GM19193 (cell line): ENCODE data around the gene ATP5ME.

ENCODE experiments used
- POLR2A ChIP-seq: IDR thresholded peaks from 4 replicates; pipeline ENCODE4 v1.6.1; 2011; ENCODE audit not compliant: insufficient read depth, insufficient read length; ENCODE audit errors: extremely low read depth

ATP5ME gene

DNA sequence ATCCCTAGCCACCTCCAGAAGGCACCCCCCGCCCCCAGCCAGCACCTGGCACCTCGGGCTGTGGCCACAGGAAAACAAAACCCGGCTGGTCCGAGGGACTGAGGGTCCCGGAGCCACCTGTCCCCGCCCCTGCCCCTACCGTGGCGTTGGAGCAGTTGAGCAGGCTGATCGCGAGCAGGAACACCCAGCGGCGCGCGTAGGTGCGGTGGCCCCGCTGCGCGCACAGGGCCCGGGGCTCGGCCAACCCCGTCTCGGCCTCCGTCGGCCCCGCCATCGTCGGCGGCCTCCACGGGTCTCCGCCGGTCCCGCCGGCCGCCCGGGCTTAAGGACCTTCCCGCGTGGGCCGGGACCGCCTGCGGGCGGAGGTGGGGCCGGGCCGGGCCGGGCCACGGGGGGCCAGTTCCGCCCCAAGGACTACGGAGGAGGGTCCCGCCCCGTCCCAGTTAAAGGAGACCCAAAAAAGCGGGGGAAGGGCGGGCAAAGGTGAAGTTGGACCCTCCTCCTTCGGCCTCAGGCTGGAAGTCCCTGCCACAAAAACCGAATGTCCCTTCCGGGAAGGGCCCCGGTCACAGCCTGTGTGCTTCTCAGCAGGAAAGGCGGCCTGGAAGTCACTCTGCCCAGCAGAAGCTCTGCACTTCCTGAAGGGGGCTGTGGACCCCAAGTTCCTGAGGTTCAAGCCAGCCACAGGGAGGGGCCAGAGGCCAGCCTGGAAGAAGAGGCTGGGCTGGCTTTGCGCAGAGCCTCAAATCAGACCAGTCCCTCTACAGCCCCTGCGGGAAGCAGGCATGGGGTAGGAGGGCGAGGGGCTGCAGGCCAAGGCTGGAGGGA lies 15.0 kb upstream of the ATP5ME start, which contains the start of gene SLC49A3:
Gene SLC49A3, minus strand, starts transcription at position 298 of the 828 bp plus-strand sequence. Its CDS starts 24 bp downstream, at position 274.
- TF ChIP-seq POLR2A: no peak

DNA sequence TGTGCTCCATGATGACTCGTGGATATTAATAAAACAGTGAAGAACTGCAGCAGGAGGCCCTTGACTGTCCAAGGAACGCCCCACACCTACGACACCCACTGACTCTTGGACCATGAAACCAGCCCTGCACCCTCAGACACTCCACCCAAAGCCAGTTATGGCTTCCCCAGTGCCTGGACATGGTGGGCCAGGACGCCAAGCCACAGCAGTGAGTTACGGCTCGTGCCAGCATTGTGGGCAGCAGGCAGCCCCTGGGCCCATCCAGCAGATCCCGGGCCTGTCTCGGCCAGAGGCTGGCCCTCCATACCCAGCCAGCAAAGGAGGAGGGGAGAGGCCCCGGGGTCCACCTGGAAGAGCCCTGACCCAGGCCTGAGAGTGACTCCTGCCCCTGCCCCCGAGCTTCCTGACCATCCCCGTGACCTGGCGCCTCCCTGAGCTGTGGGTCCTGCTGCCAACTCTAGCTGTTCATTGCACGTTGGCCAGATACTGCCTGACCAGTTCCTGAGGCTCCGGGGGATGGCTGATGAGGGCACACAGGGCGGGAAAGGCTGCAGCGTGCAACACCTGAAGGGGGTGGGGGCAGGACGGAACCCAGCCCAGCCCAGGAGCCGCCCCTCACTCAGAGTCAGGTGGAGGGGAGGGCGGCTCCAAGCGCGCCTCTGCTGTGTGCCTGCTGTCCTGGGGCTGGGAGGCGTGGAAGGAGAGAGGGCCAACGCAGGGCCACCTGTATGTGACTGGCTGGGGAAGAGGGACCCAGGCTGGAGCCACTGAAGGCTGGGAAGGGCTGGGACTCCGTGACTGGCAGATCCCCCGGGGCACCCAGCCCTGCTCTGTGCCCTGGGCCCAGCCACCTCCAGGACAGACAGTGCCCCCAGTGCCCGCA lies 14.1 kb upstream of the ATP5ME start:
- TF ChIP-seq POLR2A: no peak

DNA sequence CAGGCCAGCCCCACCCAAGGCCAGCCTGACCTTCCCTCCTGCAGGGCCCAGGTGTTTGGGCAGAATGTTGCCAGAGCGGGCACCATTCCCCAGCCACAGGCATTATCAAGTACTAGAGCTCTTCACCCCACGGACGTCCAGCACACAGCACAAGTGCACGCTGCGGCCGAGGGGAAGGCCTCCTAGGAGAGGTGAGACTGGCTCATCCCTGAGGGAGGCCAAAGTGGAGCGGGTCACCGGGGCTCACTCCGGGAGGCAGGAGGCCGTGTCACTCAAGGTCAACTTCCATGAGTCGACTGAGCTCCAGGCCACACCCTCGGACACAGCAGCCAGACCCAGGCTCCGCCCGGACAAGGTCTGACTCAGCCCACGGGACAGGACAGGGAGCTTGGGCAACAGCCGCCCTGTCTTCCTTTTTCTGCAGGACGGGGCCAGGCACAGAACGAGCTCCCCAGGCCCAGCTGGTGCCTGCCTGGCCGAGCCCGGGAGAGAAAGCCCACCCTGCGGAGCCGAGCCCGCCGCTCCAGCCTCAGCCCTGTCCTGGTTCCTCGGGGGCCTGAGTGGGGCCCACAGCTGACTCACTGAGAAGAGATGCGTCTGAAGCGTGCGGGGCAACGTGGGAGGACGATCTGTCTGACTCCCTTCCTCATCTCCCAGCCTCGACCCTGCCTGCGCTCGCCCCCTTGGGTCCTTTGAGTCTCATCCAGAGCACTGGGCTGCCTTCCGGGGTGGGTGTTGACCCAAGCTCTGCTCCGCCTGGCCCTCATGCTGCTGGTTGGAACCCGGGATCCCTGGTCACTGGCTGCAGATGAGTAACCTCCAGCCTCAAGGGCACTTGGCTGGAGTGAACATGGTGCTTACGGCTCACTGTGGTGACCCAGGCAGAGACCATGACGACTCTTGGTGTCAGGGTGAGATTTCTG lies 13.2 kb upstream of the ATP5ME start:
- no peak for TF ChIP-seq POLR2A

DNA sequence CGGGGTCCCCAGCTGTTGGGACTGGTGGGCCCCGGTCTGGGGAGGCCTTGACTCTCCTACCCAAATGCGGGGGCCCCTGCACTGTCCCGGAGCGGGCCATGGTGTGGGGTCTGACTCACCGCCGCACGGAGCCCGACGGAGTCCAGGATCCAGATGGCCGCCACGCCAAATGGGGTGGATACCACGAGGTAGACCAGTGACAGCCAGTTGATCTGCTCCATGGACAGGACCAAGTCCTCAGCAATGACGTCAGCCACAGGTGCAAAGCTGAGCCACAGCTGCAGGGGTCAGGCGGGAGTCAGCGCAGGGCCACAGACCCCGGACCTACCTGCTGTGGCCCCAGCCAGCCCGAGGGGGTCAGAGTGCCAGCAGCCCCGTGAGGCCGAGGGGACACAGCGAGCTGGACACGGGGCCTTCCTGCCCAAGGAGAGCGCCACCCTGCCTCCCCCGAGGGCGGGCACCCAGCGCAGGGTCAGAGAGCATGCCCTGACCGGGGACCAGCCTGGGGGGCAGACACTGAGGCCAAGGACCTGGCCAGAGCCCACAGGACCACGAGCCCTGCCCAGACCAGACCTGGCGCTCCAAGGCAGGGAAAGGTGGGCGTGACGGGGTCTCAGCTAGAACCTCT lies 12.5 kb upstream of the ATP5ME start:
- TF ChIP-seq POLR2A: no peak

DNA sequence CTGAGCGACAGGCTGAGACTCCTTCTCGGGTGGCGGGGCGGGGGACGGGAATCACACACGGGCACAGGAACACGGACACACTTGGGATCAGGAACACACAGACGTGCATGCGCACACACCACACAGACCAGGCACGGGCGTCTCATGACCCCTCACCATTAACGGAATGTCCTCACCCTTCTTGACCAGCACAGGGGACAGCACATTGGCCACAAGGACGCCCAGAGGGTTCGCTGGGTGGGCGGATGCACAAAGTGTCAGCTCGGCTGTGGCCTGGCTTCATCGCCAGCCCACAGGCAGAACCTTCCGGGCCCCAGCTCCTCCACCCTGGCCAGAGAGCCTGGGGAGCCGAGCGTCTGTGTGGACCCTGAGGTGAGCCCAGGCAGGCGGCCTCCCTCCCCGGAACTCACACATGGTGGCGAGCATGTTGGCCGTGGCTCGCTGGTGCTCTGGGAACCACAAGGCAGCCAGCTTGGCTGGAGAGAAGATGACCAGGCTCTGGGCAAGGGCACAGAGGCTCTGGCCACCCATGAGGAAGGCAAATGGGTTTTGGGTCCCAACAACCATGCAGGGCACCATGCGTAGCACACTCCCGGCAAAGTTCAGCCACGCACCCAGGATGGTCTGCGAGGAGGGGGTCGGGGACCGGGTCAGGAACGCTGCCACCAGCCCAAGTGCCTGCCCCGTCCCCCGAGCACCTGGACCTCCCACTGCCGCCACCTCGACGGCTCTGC lies 11.8 kb upstream of the ATP5ME start:
- no peak for TF ChIP-seq POLR2A

DNA sequence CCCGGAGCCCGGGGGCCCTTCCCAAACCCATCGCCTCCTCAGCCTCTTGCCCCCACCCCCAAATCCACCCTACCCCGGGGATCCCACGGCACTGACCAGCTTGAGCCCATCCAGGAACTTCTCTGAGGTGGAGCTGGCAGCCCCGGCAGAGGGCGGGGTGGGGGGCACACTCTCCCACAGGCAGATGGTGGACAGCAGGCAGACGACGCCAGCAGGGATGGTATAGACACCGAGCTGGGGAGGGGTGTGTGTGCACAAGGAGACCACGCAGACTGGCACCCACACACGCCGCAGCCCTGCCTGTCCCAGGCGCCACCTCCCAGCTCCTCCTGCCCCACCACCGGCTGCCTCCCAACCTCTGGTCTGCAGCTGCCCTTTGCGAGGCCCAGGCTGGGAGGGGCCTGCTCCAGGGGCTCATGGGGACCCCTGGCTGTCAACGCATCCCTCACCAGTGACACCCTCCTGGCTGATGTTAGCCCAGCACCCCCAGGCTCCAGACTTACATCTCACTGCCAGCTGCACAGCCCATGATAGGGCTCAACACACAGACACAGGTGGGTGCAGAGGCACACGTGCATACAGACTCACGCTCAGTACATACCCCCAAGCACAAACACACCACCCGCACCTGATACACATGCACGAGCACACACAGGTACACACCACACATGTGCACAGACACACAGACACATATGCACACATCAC lies 10.7 kb upstream of the ATP5ME start:
- no peak for TF ChIP-seq POLR2A

DNA sequence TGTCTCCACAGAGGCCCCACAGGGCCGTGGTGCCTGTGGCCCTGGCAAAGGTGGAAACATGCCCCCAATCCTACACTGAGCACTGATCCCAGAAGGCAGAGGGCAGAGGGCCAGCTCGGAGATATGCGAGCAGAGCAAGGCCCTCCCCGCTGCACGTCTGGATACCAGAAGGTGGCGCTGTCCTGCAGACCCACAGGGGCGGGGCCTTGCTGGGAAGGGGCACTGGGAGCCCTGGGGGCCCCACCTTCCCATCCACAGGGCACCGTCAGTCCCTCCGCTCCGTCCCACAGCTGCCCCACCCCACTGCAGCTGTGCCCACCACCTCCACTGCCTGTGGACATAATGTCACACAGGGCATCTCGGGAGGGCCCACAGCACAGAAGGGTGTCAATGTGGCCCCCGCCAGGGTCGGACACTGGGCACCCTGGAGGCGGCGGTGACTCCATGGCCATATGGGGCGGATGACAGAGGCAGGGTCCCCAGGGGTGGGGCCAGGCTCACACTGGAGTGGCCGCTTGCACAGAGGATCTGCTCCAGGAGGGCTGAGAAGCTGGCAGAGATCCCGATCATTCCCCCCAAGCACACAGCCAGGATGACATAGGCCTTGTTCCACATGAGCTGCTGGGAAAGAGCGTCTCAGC lies 10.0 kb upstream of the ATP5ME start:
- no peak for TF ChIP-seq POLR2A

DNA sequence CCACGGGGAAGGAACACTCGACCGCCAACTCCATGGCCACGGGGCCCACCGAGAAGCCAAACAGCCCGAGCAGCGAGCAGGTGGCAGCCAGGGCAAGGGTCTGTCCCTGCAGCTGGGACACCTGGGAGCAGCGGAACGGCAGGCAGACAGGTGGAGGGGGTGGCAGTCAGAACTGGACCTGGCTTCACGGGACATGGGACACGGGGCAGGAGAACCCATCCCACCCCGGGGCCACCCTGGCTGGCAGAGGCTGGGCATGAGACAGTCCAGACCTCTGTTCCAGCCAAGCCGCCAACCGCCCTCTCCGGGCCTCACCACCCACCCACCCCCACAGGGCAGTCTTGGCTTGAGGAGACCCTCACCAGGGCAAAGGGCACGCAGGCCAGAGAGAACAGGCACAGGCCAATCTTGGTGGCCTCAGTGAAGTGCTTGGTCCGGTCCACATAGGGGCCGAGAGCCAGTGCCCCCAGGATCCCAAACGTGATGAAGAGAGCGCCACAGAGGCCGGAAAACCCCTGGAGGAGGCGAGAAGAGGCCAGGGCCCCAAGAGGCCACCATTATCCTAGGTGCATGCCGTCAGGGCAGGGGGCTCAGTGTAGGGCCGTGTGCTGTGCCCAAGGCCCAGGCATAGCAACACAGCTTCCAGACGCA lies 9.3 kb upstream of the ATP5ME start:
- no peak for TF ChIP-seq POLR2A

DNA sequence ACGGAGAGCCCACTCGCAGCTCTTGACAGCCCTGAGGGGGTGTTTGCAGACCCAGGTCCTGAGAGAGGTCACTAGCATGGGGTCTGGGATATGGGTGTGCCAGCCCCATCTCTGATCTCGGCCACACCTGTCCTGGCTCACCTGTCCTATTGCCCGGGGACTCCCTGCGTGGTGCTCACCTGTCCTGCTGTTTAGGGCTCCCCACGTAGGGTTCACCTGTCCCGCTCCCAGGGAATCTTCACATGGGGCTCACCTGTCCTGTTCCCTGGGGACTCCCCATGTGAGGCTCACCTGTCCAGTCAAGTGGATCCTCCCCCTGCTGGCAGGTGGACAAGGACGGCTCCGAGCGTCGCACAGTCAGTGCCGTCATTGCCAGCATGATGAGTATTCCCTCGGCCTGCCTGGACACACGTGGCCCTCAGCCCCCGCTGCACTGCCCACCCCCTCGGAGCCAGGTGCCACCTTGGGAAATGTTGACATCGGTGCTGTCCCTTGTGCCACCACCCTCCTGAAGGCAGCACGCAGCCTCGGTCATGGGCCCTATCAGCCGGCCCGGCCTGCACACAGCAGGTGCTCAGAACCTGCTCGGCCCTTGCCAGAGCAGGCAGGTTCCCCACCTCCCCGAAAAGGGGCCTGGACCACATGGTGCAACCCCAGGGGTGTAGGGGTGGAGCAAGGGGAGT lies 8.6 kb upstream of the ATP5ME start:
- TF ChIP-seq POLR2A: no peak

DNA sequence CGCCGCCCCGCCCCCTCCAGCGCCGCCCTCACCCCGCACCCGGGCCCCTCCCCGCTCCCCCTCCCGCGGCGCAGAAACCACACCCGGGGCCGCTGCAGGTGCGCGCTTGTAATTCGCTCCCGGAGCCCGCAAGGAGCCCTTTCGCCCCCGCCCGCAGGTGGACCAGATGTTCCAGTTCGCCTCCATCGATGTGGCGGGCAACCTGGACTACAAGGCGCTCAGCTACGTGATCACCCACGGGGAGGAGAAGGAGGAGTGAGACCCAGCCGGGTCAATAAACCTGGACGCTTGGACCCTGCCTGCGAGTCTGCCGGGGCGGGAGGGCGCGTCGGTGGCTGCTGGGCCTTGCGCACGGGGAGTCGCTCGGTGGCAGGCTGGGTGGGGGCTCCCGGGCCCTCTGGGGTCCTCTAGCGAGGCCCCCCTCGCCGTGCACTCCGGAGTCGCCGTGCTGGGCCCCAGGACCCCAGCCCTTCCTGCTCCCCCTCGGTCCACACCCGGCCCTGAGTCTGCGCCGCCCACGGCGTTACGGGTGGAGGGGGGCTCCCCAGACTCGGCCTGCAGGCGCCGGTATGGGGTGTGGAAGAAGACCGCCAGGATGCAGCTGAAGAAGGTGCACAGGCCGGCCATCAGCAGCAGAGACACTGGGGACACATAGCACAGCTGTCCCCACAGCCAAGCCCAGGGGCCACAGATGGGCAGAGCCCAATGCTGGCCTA lies 7.8 kb upstream of the ATP5ME start:
- TF ChIP-seq POLR2A: no peak
